ENCODE measurements around the gene MYO18B.

MYO18B gene

DNA sequence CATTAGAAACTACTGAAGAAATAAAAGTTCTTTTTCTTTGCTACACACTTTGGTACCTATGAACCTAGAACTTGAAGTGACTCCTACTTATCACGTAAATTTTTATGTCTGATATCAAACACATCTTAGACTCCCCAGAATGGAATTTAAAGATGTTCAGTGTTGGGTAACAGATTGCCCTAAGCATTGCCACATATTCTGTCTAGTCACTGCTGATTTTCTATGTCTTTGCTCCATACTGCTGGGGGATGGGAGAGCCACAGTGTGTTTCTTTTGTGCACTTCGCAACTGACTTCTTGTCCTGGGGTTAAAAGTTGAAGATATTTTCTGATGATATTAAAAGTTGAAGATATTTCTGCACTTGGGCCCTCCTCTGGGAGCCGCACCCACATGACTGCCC is 19.4 kb upstream of the MYO18B start:
- intact Hi-C loops (cut with DNase I; ENCODE audit: low total_unique reads): no loop called here
- no peak for DNase-seq
- H3K4me1 ChIP-seq: peaks cover 0 to 14% (median 2%) of the 10 kb centered on the region in 4 donors
- no peaks in the 10 kb centered on the region for H3K27me3 ChIP-seq
- peaks cover 0 to 13% (median 0%) of the 10 kb centered on the region in 3 donors for H3K36me3 ChIP-seq
- H3K4me3 ChIP-seq: no peak overlapping the region
- TF ChIP-seq, protein P1, sequence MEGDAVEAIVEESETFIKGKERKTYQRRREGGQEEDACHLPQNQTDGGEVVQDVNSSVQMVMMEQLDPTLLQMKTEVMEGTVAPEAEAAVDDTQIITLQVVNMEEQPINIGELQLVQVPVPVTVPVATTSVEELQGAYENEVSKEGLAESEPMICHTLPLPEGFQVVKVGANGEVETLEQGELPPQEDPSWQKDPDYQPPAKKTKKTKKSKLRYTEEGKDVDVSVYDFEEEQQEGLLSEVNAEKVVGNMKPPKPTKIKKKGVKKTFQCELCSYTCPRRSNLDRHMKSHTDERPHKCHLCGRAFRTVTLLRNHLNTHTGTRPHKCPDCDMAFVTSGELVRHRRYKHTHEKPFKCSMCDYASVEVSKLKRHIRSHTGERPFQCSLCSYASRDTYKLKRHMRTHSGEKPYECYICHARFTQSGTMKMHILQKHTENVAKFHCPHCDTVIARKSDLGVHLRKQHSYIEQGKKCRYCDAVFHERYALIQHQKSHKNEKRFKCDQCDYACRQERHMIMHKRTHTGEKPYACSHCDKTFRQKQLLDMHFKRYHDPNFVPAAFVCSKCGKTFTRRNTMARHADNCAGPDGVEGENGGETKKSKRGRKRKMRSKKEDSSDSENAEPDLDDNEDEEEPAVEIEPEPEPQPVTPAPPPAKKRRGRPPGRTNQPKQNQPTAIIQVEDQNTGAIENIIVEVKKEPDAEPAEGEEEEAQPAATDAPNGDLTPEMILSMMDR (IDR thresholded peaks at IDR 0.05): no peak
- H3K9me3 ChIP-seq: no peaks in the 10 kb centered on the region
- H3K27ac ChIP-seq: no peak overlapping the region

DNA sequence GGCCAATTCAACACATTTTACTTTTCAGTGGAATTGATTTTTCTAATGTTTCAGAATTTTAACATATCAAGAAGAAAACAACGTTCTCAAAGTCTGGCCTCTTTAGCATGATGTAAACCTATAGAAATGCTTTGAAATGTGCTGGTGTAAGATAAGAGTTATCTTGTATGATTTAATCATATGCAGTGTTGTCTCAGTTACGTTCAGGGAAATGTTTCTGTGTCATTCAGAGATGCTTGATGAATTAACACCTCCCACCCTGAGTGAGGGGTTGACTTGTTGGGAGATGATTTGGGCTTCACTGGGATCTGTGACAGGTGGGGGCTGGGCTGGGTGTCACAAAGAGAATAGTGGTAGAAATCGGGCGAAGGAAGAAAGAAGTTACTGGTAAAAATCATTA is 15.7 kb upstream of the MYO18B start:
- TF ChIP-seq, protein P1 (IDR thresholded peaks at IDR 0.05): no peak
- Histone ChIP-seq H3K9me3 (no peaks in the 10 kb centered on the region), H3K27me3 (no peaks in the 10 kb centered on the region), H3K36me3 (peaks cover 0 to 13% (median 0%) of the 10 kb centered on the region in 3 donors), H3K4me3 (no peak overlapping the region), H3K4me1 (no peaks in the 10 kb centered on the region), H3K27ac (no peak overlapping the region)
- intact Hi-C loops (cut with DNase I; ENCODE audit: low total_unique reads): no loop called here
- no peak for DNase-seq

DNA sequence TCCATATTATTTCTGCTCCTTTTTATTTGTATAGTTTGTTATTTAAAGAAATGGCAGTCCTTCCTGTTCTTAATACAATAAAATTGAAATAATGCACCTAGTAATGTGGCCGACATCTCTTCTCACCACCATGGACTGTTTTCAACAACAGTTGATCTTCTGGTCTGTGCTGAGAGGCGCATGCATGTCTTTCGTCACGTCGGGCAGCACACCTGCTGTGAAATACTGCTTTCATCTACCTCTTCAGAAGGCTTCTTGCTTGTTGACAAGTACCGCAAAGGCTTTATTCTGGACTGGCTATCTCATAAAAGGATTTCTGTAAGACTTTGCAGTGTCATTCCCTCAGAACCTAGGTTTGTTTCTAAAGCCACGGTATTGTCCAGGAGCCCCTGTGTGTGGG is 13.9 kb upstream of the MYO18B start:
- no peak overlapping the region for H3K27ac ChIP-seq
- intact Hi-C loops (cut with DNase I; ENCODE audit: low total_unique reads): no loop called here
- H3K36me3 ChIP-seq: peaks cover 0 to 2% (median 0%) of the 10 kb centered on the region in 3 donors
- no peak for DNase-seq
- peaks cover 0 to 2% of the 10 kb centered on the region in 2 donors for H3K27me3 ChIP-seq
- TF ChIP-seq, protein P1 (IDR thresholded peaks at IDR 0.05): no peak
- H3K4me3 ChIP-seq: no peak overlapping the region
- H3K9me3 ChIP-seq: no peaks in the 10 kb centered on the region
- H3K4me1 ChIP-seq: no peaks in the 10 kb centered on the region

- H3K36me3 ChIP-seq: no peaks in the 10 kb centered on the region
- H3K4me1 ChIP-seq: no peaks in the 10 kb centered on the region
- TF ChIP-seq, protein P1 (IDR thresholded peaks at IDR 0.05): no peak
- no peak overlapping the region for H3K27ac ChIP-seq
- H3K27me3 ChIP-seq: peaks cover 0 to 2% of the 10 kb centered on the region in 2 donors
- intact Hi-C loops (cut with DNase I; ENCODE audit: low total_unique reads): no loop called here
- no peaks in the 10 kb centered on the region for H3K9me3 ChIP-seq
- no peak overlapping the region for H3K4me3 ChIP-seq
- no peak for DNase-seq
Measured at GRCh38 chr22:25729016-25729995, 12.7 kb upstream of the MYO18B start.

GRCh38 chr22:25735650-25736049 is 6.3 kb upstream of the MYO18B start:
- H3K27me3 ChIP-seq: peaks cover 0 to 2% of the 10 kb centered on the region in 2 donors
- H3K27ac ChIP-seq: no peak overlapping the region
- no peak overlapping the region for H3K4me3 ChIP-seq
- no peak for DNase-seq
- intact Hi-C loops (cut with DNase I; ENCODE audit: low total_unique reads): no loop called here
- H3K36me3 ChIP-seq: no peaks in the 10 kb centered on the region
- H3K9me3 ChIP-seq: no peaks in the 10 kb centered on the region
- H3K4me1 ChIP-seq: no peaks in the 10 kb centered on the region
- TF ChIP-seq, protein P1 (IDR thresholded peaks at IDR 0.05): no peak

Data from tibial artery (tissue), 4 donors.